IMR-90 (cell line): ENCODE data around the gene MEF2B. TPM values are rescaled to one million over a fixed set of nuclear protein-coding genes. Genes with fewer than 3 reads are reported as not detected.

ENCODE experiments used
- CEBPB ChIP-seq: IDR thresholded peaks from 2 replicates; pipeline ENCODE4 v1.6.1; 2012; ENCODE audit warnings: low read depth, low read length, improper control_type of control experiment
- CHD1 ChIP-seq: IDR thresholded peaks from 2 replicates; pipeline ENCODE4 v1.6.1; 2012; ENCODE audit warnings: low read depth, low read length, improper control_type of control experiment
- FOS ChIP-seq: fragments of 150-350 bp; IDR thresholded peaks from 2 replicates; pipeline ENCODE4 v1.6.1; 2016; ENCODE audit warnings: low read depth, low read length
- MAFK ChIP-seq: IDR thresholded peaks from 2 replicates; pipeline ENCODE4 v1.6.1; 2012; ENCODE audit warnings: low read depth, low read length, improper control_type of control experiment
- MAZ ChIP-seq: IDR thresholded peaks from 2 replicates; pipeline ENCODE4 v1.6.1; 2012; ENCODE audit warnings: low read depth, mild to moderate bottlenecking, low read length, improper control_type of control experiment, moderate library complexity, borderline replicate concordance
- NFE2L2 ChIP-seq: fragments of 150-350 bp; IDR thresholded peaks from 2 replicates; pipeline ENCODE4 v1.6.1; 2016; ENCODE audit warnings: low read depth, mild to moderate bottlenecking, low read length
- SMC3 ChIP-seq: fragments of 150-350 bp; IDR thresholded peaks from 2 replicates; pipeline ENCODE4 v1.6.1; 2016; ENCODE audit warnings: low read depth, mild to moderate bottlenecking, antibody characterized with exemption, low read length, moderate library complexity
- polyA plus RNA-seq, 3 experiments: library from polyadenylated mRNA; depleted of rRNA; stranded (reverse); fragments of >200 nt; gene quantifications; 2 replicates each; pipeline ENCODE4 v1.2.3, GENCODE V29; 2012; ENCODE audit warnings: low replicate concordance in 1 of 3
- total RNA-seq: library from RNA; depleted of rRNA; stranded (reverse); fragments of >200 nt; gene quantifications from 2 replicates; pipeline ENCODE4 v1.2.3, GENCODE V29; 2012
- TF ChIP-seq, protein P1 (sequence below): fragments of 150-350 bp; IDR thresholded peaks from 2 replicates; pipeline ENCODE4 v1.6.1; 2017; ENCODE audit warnings: mild to moderate bottlenecking, antibody characterized with exemption, low read length, low read depth

Gene MEF2B
- total and polyA plus RNA-seq, 2 of the 4 experiments (the other 2 are of a cell fraction): 0.18 to 0.94 TPM

DNA sequence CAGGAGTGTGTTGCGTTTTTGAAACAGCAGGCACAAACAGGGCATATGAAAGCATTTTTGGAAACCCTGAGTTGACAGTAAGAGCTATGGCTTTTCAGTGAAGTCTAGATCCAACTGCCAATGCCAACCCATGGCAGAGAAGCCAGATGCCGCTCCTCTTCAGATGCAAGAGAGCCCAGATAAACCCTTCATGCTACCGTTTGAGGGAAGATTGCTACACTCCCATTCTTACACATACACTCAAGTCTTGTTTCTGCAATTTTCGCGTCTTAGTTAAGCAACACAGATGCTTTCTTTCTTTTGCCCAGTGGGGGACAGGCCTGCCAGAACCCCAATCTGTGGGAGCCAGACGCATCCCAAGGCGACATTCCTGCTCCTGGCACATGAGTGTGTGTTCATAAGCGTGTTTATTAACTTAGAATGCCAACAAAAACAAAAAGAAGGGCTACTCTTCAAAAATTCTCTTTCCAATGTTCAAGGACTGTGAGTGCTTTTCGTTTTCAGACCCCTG is 11.5 kb upstream of the MEF2B start (continued):
- TF ChIP-seq, protein P1, sequence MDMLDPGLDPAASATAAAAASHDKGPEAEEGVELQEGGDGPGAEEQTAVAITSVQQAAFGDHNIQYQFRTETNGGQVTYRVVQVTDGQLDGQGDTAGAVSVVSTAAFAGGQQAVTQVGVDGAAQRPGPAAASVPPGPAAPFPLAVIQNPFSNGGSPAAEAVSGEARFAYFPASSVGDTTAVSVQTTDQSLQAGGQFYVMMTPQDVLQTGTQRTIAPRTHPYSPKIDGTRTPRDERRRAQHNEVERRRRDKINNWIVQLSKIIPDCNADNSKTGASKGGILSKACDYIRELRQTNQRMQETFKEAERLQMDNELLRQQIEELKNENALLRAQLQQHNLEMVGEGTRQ: no peak
- TF ChIP-seq CHD1: no peak
- TF ChIP-seq FOS: no peak
- TF ChIP-seq MAZ: no peak
- TF ChIP-seq SMC3: no peak
- TF ChIP-seq CEBPB: no peak
- TF ChIP-seq NFE2L2: no peak
- no peak for TF ChIP-seq MAFK
